Fibroblast of lung (primary cell): ENCODE measurements around the gene TMCC2. TPM values are rescaled to one million over a fixed set of nuclear protein-coding genes. Genes with fewer than 3 reads are reported as not detected.

Experiments used
- DNase-seq, 2 donors: peaks; one replicate each; pipeline versions ENCODE4 v3.0.0 to v3.0.0-alpha.2; 2010; ENCODE audit warnings: low read depth in 2 of 2
- H2AFZ ChIP-seq: 2 replicates; pipeline ENCODE4 v1.5.1; 2012; ENCODE audit warnings: low read length, control low read depth, inconsistent platforms
- H3K27ac ChIP-seq: 2 replicates; pipeline ENCODE4 v1.5.1; 2011; ENCODE audit warnings: low read length, control low read depth; ENCODE audit not compliant: insufficient read depth
- H3K27me3 ChIP-seq: 2 replicates; pipeline ENCODE4 v1.5.1; 2011; ENCODE audit warnings: mild to moderate bottlenecking, low read length; ENCODE audit not compliant: control insufficient read depth, insufficient read depth
- H3K36me3 ChIP-seq: 2 replicates; pipeline ENCODE4 v1.5.1; 2011; ENCODE audit warnings: low read length; ENCODE audit not compliant: control insufficient read depth, insufficient read depth
- H3K4me1 ChIP-seq: 2 replicates; pipeline ENCODE4 v1.5.1; 2011; ENCODE audit warnings: low read length; ENCODE audit not compliant: control insufficient read depth, insufficient read depth; ENCODE audit errors: extremely low read depth
- H3K4me2 ChIP-seq: 2 replicates; pipeline ENCODE4 v1.5.1; 2011; ENCODE audit warnings: low read length, control low read depth; ENCODE audit not compliant: insufficient read depth; ENCODE audit errors: extremely low read depth
- H3K4me3 ChIP-seq, 4 experiments: fragments of 200-600 bp in 1 of 4; sonication (generic) in 1 of 4; replicated peaks in 1 of 4; 2 replicates each; pipeline ENCODE4 v1.5.1; 2011 to 2016; ENCODE audit warnings: low read length in 4 of 4, low read depth in 3 of 4, mild to moderate bottlenecking in 3 of 4, control low read depth in 2 of 4, inconsistent platforms in 1 of 4, mixed read lengths in 1 of 4; ENCODE audit not compliant: insufficient read depth in 1 of 4; ENCODE audit errors: control extremely low read depth in 1 of 4
- H3K79me2 ChIP-seq: 2 replicates; pipeline ENCODE4 v1.5.1; 2012; ENCODE audit warnings: mild to moderate bottlenecking, low read length, inconsistent platforms; ENCODE audit not compliant: control insufficient read depth, insufficient read depth
- H3K9ac ChIP-seq: 2 replicates; pipeline ENCODE4 v1.5.1; 2011; ENCODE audit warnings: mild to moderate bottlenecking, low read length, control low read depth; ENCODE audit not compliant: insufficient read depth
- H3K9me3 ChIP-seq: 2 replicates; pipeline ENCODE4 v1.5.1; 2012; ENCODE audit warnings: low read depth, low read length; ENCODE audit not compliant: control insufficient read depth, insufficient read depth
- H4K20me1 ChIP-seq: 2 replicates; pipeline ENCODE4 v1.5.1; 2011; ENCODE audit warnings: low read length; ENCODE audit not compliant: control insufficient read depth, insufficient read depth; ENCODE audit errors: extremely low read depth
- CTCF ChIP-seq, 2 donors: IDR thresholded peaks in 1 of 2; conservative IDR thresholded peaks in 1 of 2; 1 replicate in 1 of 2; 2 replicates in 1 of 2; pipeline ENCODE4 v1.5.1; 2011 to 2012; ENCODE audit warnings: low read length in 2 of 2, control low read depth in 1 of 2, inconsistent platforms in 1 of 2, low read depth in 1 of 2, mild to moderate bottlenecking in 1 of 2
- EZH2 ChIP-seq: IDR thresholded peaks from 2 replicates; pipeline ENCODE4 v1.5.1; 2012; ENCODE audit warnings: low read length, control low read depth, mild to moderate bottlenecking; ENCODE audit errors: missing control alignments
- polyA plus RNA-seq, 2 donors: library from polyadenylated mRNA; depleted of rRNA in 1 of 2; stranded (reverse) in 1 of 2; unstranded in 1 of 2; fragments of >200 nt; gene quantifications; 2 replicates each; pipeline ENCODE4 v1.2.1, GENCODE V29; 2011 to 2012; ENCODE audit warnings: missing spikeins in 1 of 2
- total RNA-seq: library from RNA; depleted of rRNA; stranded (reverse); fragments of >200 nt; gene quantifications from 2 replicates; pipeline ENCODE4 v1.2.1, GENCODE V29; 2014

Gene TMCC2
- total and polyA plus RNA-seq, 2 donors (not counting 1 experiment from before 2014, with no cell fraction given) = 2.3 to 6.9 TPM

- Histone ChIP-seq H2AFZ (no peak overlapping the region), H3K4me2 (no peak overlapping the region), H4K20me1 (no peaks in the 10 kb centered on the region), H3K36me3 (peaks cover 2% of the 10 kb centered on the region), H3K79me2 (peaks cover 59% of the 10 kb centered on the region), H3K4me1 (no peaks in the 10 kb centered on the region), H3K27me3 (no peaks in the 10 kb centered on the region), H3K9ac (no peak overlapping the region), H3K9me3 (no peaks in the 10 kb centered on the region), H3K4me3 (no peak overlapping the region), H3K27ac (no peak overlapping the region)
- TF ChIP-seq EZH2 (no peak), CTCF (conservative IDR thresholded peaks at IDR 0.05 in 1 of 2, IDR thresholded peaks at IDR 0.05 in 1 of 2; ENCODE audit: low read depth in 1 of 2, low read length in 2 of 2) (no peak)
- no peak for DNase-seq
Observed at GRCh38 chr1:205192287-205192686, 35.5 kb upstream of the TMCC2 start.

GRCh38 chr1:205199090-205199930, 28.4 kb upstream of the TMCC2 start:
- peaks cover 12% of the 10 kb centered on the region for H3K4me1 ChIP-seq
- no peaks in the 10 kb centered on the region for H3K36me3 ChIP-seq
- no peak overlapping the region for H3K9ac ChIP-seq
- H3K27me3 ChIP-seq = no peaks in the 10 kb centered on the region
- no peak overlapping the region for H3K4me2 ChIP-seq
- no peaks in the 10 kb centered on the region for H4K20me1 ChIP-seq
- H2AFZ ChIP-seq = no peak overlapping the region
- peak overlapping the region; percentile 51 for H3K27ac ChIP-seq
- H3K9me3 ChIP-seq = no peaks in the 10 kb centered on the region
- H3K4me3 ChIP-seq = no peak overlapping the region
- peak in 1 of 2 donors; percentile 21 for DNase-seq
- peaks cover 62% of the 10 kb centered on the region for H3K79me2 ChIP-seq
- TF ChIP-seq EZH2 = no peak
- no peak for TF ChIP-seq CTCF (conservative IDR thresholded peaks at IDR 0.05 in 1 of 2, IDR thresholded peaks at IDR 0.05 in 1 of 2; ENCODE audit: low read depth in 1 of 2, low read length in 2 of 2)

- TF ChIP-seq EZH2 = no peak
- TF ChIP-seq CTCF (conservative IDR thresholded peaks at IDR 0.05 in 1 of 2, IDR thresholded peaks at IDR 0.05 in 1 of 2; ENCODE audit: low read depth in 1 of 2, low read length in 2 of 2) = no peak
- H3K27ac ChIP-seq = no peak overlapping the region
Observed at GRCh38 chr1:205199931-205200299, 27.8 kb upstream of the TMCC2 start.

More at GRCh38 chr1:205199931-205200299, 27.8 kb upstream of the TMCC2 start:
- Histone ChIP-seq H3K9me3 (no peaks in the 10 kb centered on the region), H3K9ac (no peak overlapping the region), H3K27me3 (no peaks in the 10 kb centered on the region), H3K79me2 (peaks cover 63% of the 10 kb centered on the region), H2AFZ (no peak overlapping the region), H3K4me2 (no peak overlapping the region), H3K36me3 (no peaks in the 10 kb centered on the region), H3K4me3 (no peak overlapping the region), H3K4me1 (peaks cover 16% of the 10 kb centered on the region), H4K20me1 (no peaks in the 10 kb centered on the region)
- DNase-seq = no peak
